HK-2 (cell line): ENCODE measurements around the gene PSMB3.
"Not testable (repeated sequence)": the region's sequence is repeated elsewhere in the genome, so short reads cannot be mapped to it uniquely, and the experiment has no call there.

Source experiments
- DNase-seq: peaks from one replicate; pipeline ENCODE4 v3.0.0-alpha.2; 2018; ENCODE audit not compliant: unreplicated experiment

PSMB3 gene

DNA sequence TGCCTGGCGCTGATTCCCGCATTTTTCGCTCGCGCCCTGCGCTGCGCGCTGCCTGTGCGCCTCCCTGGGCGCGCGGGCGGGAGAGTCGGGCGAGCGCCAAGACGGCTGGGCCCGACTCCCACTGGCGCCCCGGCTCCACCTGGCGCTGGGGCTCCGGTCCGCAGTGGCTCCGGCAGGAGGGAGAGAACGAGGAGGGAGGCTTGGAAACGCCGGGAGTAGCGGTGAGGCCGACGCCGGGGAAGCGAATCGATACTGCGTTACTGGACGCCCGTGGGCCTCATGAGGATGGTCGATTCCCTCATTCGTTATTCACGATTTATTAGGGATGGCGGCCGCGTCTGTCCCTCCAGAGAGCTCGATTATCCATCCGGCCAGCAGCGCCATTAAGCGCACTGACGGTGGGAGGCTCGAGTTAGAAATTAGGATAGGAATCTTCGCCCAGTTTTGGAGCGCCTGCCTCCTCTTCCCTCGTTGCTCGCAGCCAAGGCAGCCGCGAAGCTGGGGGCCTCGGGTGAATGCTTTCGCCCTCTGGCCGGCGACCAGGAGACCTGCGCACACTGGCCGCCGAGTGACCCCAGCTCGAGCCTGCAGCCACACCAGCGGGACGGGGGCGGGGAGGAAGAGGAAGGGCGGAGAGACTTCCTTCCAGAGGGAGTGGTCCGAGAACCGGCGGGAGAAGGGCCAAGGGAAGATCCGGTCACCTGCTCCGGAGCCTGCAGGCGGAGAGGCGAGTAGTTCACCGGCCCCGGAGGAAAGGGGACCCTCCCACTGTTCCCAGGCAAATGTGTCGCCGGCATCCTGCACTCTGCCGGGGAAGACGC, 3.1 kb upstream of the PSMB3 start:
- DNase-seq: peak; percentile 92

- no peak for DNase-seq
Measured at GRCh38 chr17:38750044-38750311, 2.6 kb upstream of the PSMB3 start.

DNA sequence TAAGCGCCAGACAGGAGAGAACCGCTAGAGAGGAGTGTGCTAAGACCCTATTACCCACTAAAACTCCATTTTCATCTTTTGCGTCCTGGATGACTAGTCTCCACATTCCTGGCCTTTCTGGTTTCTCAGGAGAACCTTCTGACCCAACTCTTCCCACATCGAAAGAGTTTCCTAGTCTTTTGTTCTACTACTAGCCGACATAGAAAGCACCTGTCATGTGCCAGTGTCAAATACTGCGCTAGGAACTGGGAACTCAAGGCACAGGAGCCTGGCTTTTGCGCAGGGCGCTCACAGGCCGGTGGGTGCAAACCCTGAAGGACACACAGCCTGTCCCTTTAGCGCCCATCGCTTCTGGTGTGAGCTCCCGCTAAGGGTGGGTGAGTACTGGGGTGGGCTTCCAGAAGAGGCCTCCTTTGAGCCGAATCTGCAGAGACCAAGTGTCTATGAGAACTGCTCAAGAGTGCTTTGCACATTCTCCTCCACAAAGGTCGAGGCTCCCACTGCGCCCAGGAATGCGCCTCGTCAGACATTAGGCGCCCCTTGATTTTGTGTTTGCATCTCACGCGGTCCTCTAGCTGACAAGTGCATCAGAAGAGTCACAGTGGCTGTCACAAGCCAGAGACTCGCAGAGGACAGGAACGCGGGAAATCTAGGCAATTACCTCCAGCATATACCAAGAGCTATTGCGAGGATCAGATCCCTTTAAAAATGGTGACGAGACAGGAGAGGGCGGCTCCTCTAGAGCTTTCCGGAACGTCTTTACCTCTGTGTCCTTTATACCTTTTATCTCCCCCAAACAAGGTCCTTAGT, 2.0 kb upstream of the PSMB3 start:
- DNase-seq: no peak

GRCh38 chr17:38751144-38751807, 1.3 kb upstream of the PSMB3 start:
- DNase-seq: no peak

GRCh38 chr17:38751808-38752307, 683 bp upstream of the PSMB3 start:
- DNase-seq: peak; percentile 91

DNA sequence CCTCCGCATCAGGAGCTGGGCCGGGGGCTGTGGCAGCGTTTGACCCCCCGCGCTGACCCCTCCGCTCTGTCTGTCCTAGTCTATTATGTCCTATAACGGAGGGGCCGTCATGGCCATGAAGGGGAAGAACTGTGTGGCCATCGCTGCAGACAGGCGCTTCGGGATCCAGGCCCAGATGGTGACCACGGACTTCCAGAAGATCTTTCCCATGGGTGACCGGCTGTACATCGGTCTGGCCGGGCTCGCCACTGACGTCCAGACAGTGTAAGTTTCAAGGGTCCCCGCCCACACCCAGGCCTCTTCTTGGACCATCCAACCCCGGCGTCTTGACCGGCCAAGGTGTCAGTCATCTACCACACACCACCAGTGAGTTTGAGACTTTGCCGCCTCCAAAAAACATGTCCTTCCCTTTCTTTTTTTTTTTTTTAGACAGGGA, 548 bp downstream of the PSMB3 start:
- DNase-seq: no peak

DNA sequence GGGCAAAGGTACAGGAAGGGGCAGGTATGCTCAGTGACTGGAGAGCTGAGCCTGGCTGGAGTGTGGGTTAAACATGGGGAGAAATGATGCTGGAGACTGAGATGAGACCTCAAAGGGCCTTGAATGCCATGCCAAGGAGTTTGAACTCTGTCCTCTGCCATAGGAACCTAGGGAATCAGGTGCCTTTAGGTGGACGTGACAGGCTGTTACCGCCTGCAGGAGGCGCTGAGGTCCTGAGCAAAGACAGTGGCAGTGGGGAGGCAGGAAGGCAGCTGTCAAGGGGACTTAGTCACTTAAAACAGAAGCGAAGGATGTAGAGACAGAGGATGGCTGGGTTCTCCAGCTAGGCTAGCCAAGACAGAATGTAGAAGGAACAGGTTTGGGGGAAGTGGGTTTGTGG, 9.1 kb downstream of the PSMB3 start:
- peak; percentile 57 for DNase-seq

DNA sequence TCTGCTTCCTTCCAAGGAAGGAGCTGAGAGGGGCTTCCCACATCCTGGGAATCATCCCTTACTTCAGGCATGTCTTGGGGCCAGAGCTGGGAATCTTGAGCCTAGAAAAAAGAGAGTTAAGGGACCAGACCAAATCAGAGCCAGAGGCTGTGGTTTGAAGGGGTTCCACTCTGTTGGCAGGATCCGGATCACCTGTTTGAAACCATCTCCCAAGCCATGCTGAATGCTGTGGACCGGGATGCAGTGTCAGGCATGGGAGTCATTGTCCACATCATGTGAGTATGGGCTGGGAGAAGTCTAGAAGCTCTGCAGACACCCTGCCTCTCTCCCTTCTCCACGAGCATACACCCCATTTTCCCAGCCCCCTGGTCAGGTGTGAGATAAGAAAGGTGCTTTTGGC, 9.7 kb downstream of the PSMB3 start:
- no peak for DNase-seq

- no peak for DNase-seq
Measured at GRCh38 chr17:38766341-38766740, 13.8 kb downstream of the PSMB3 start.

- DNase-seq: no peak
Measured at GRCh38 chr17:38768417-38768816, 15.9 kb downstream of the PSMB3 start.

DNA sequence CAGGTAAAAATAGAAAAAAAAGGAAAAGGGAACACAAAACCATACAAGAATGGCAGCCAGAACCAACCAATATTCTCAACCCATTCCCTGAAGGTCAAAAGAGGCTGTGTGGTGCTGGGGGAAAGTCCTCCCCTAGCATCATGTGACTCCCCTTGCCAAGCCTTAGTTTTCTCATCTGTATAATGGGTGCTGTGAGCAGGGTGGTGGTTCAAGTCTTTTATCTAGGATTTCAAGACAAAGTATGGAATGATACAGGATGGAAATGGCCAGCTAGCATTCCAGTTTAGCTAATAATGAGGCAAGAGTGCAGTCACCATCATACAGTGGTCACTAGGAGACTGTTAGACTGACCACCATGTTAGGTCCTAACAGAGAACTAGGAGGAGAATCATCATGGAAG, 20.7 kb downstream of the PSMB3 start:
- no peak for DNase-seq

DNA sequence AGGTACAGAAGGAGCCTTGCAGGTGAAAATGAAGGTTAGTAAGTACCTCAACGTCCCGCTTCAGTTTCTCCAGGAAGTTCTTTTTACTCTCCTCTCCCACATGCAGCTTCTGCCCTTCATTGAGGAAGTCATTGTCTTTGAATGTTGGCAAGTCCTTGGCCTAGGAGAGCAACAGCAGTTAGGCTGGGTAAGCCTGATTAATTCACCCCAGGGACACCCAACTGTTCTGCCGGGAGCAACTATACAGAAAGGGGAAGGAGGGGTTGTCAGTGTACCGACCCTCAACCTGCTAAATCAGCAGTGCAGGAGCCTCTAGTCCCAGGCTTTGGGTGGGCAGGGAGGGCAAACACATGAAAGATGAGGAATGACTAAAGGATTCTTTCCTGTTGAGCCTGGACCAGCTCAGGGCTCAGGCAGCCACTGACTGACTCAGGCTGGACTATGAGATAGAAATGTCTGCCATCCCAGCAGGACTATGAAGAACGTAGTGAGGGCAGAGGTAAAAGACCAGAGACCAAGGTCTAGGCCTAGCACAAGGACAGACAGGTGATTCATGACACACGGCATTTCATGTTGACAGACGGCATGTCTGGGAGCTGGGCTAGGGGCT, 25.2 kb downstream of the PSMB3 start:
- DNase-seq: no peak

DNA sequence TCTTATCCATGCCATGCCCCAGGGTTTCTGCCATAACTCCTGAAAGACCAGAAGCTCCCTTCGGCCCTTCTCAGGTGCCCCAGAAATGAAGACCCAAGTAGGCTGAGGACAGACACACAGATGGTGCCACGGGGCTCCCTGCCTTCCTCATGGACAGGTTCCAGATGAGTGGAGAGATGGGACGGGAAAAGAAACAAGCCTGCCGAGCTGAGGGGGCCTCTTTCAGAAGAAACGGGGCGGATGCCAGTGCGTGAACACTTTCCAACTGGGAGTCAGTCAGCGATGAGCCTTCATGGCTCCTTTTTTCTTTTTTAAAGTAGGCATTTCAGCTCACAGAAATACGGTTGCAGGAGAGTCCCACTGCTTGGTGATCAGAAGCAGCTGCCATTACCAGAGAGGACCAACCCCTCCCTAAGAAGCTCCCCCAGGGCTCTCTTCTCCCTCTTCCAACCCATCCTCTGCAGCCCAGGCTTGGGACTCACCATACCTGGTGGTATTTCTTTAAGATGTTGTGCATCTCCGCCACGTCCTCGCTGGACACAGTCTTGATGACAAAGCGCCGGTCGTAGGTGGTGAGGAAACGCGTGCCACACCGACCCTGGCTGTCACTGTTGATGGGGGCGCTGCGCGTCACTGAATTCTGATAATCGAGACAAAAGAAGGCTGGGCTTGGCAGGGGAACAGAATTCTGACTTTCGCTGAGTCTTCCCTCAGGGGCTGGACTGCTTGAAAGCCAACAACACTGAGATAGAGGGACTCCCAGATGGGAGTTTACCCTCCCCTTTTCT, 27.6 kb downstream of the PSMB3 start:
- no peak for DNase-seq

DNA sequence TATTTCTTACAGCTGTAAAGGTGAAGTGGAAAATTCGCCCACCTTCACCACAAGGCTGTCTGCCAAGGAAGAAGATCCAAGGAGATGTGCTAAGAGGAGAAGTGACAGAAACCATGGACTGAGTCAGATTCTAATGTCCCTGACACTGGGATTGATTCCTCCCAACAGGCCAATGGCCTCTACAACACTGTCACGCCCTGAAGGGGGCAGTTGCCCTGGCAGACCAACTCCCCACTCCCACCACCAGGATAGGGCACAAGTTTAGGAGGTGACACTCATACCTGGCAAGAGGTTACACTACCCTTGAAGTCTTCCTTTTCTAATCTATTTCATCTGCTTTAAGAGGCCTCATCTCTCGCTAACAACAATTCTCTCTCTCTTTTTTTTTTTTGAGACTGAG, 30.7 kb downstream of the PSMB3 start:
- no peak for DNase-seq

DNA sequence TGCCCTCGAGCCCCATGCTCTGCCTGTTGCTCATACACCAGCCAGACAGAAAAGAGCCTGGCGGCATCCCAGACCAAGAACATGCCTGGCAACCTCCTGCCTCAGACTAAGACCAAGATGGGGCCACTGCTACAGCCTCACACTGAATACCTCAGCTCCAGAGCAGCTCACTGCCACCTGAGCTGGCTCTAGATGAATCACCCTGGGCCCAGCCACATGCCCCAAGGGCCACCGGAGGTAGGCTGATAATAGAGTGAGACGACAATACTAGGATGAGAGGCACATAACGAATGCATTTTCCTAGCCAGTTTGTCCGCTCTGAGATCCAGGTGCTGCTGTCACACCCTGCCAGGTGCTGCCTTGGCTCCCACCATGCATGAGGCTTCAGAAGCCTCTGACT, 33.8 kb downstream of the PSMB3 start:
- DNase-seq: no peak

DNA sequence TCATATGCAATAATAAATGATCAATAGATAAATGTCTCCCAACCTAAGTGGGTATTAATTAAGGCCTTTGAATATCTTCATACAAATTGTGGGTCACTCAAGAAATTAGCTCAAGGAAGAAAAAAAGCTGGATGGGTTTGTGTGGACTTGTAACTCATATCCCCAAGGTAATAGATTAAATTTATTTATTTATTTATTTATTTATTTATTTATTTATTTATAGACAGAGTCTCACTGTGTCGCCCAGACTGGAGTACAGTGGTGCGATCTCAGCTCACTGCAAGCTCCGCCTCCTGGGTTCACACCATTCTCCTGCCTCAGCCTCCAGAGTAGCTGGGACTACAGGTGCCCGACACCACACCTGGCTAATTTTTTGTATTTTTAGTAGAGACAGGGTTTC, 35.5 kb downstream of the PSMB3 start:
- DNase-seq: not testable (repeated sequence)

DNA sequence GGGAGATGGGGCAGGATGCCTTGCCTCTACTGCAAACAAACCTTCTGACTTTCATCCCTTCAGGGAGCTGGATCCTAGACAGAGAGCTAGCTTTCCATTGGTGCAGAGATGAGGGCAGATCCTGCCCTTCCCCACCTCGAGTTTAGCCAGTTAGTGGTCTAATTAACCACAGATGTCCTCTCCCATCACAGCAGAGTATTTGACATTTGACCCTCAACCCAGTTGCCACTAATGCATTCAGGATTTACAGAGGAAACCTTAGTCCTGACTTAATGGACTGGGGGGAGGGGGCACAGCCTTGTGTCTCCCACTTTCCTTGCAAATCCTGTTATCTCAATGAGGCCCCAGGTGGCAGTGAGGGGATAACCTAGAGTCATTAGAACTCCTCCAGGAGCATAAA, 36.6 kb downstream of the PSMB3 start:
- no peak for DNase-seq

DNA sequence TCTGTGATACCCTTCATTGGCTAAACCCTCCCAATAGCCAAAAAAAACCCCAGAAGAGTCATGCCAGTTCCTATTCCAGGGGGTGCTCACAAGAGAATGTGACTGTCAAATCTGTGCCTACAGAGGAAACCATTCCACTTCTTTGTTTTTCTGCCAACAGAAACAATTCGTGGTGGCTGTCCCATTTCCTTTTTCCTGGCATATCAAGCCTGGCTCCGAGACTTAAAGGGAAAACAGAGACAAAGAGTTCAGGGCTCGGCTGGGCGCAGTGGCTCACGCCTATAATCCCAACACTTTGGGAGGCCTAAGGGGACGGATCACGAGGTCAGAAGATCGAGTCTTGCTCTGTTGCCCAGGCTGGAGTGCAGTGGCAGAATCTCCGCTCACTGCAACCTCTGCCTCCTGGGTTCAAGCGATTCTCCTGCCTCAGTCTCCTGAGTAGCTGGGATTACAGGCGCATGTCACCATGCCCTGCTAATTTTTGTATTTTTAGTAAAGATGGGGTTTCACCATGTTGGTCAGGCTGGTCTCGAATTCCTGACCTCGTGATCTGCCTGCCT, 37.7 kb downstream of the PSMB3 start:
- not testable (repeated sequence) for DNase-seq

GRCh38 chr17:38791162-38791561, 38.6 kb downstream of the PSMB3 start:
- no peak for DNase-seq

DNA sequence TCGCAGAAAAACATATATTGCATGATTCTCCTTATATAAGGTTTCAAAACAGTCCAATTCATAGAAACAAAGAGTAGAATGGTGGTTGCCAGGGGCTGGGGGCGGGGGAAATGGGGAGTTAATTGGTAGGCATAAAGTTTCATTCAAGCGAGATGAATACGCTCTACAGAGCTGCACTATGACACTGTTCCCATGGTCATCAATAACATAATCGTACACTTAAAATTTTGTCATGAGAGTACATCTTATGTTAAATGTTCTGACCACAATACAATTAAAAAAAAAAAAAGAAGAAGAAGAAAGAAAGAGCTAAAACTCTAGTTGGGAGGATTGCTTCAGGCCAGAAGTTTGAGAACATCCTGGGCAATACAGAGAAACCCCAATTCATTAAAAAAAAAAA, 41.7 kb downstream of the PSMB3 start:
- no peak for DNase-seq
